ENCODE measurements around the gene PLA2G15. TPM values are rescaled to one million over a fixed set of nuclear protein-coding genes. Genes with fewer than 3 reads are reported as not detected.

The PLA2G15 gene
- total and polyA plus RNA-seq, 2 experiments from 2014 or later: 24.2 to 31.7 TPM

GRCh38 chr16:68267612-68268405 is 22.6 kb downstream of the PLA2G15 start:
- 56% methylated on average over 6 of the region's 6 CpGs for WGBS (ENCODE audit: low lambda C conversion rate, missing lambda C conversion rate)
- no peaks in the 10 kb centered on the region for H3K36me3 ChIP-seq (replicated peaks; ENCODE audit: insufficient read depth, low read depth)

GRCh38 chr16:68269793-68270192 is 24.6 kb downstream of the PLA2G15 start:
- H2AFZ ChIP-seq: no peak overlapping the region
- no peak overlapping the region for H3K4me2 ChIP-seq
- 94% methylated on average over 4 of the region's 4 CpGs for WGBS (ENCODE audit: low lambda C conversion rate, missing lambda C conversion rate)
- no peaks in the 10 kb centered on the region for H3K27me3 ChIP-seq
- H4K20me1 ChIP-seq (ENCODE audit: insufficient read depth, poor library complexity, severe bottlenecking): no peaks in the 10 kb centered on the region
- H3K9me3 ChIP-seq (ENCODE audit: low read depth): no peaks in the 10 kb centered on the region
- H3K36me3 ChIP-seq (replicated peaks; ENCODE audit: insufficient read depth, low read depth): no peaks in the 10 kb centered on the region
- no peak overlapping the region for H3K4me3 ChIP-seq
- no peaks in the 10 kb centered on the region for H3K9me2 ChIP-seq (replicated peaks; ENCODE audit: insufficient read depth)
- no peak for DNase-seq (ENCODE audit: low spot score)
- H3K4me1 ChIP-seq (ENCODE audit: insufficient read depth): peaks cover 20% of the 10 kb centered on the region
- H3K27ac ChIP-seq: no peak overlapping the region
- TF ChIP-seq EZH2 (IDR thresholded peaks at IDR 0.05; ENCODE audit: borderline replicate concordance): no peak
- H3K79me2 ChIP-seq: peaks cover 89% of the 10 kb centered on the region

More at GRCh38 chr16:68267612-68268405, 22.6 kb downstream of the PLA2G15 start:
- H3K4me3 ChIP-seq: no peak overlapping the region
- no peak for DNase-seq (ENCODE audit: low spot score)
- H3K4me1 ChIP-seq (ENCODE audit: insufficient read depth): peaks cover 20% of the 10 kb centered on the region
- H3K27me3 ChIP-seq: no peaks in the 10 kb centered on the region
- H3K9me3 ChIP-seq (ENCODE audit: low read depth): no peaks in the 10 kb centered on the region
- H4K20me1 ChIP-seq (ENCODE audit: insufficient read depth, poor library complexity, severe bottlenecking): no peaks in the 10 kb centered on the region
- H3K27ac ChIP-seq: no peak overlapping the region
- H2AFZ ChIP-seq: no peak overlapping the region
- no peaks in the 10 kb centered on the region for H3K9me2 ChIP-seq (replicated peaks; ENCODE audit: insufficient read depth)
- peaks cover 76% of the 10 kb centered on the region for H3K79me2 ChIP-seq
- H3K4me2 ChIP-seq: peak overlapping the region; percentile 36
- TF ChIP-seq EZH2phosphoT487 (IDR thresholded peaks at IDR 0.05; ENCODE audit: low read depth, severe bottlenecking, unreplicated experiment): no peak
- TF ChIP-seq CTCF (IDR thresholded peaks at IDR 0.05; ENCODE audit: poor library complexity): no peak
- no peak for TF ChIP-seq EZH2 (IDR thresholded peaks at IDR 0.05; ENCODE audit: borderline replicate concordance)

- H3K4me1 ChIP-seq (ENCODE audit: insufficient read depth): peaks cover 20% of the 10 kb centered on the region
- no peaks in the 10 kb centered on the region for H4K20me1 ChIP-seq (ENCODE audit: insufficient read depth, poor library complexity, severe bottlenecking)
- H3K9me2 ChIP-seq (replicated peaks; ENCODE audit: insufficient read depth): no peaks in the 10 kb centered on the region
- no peak overlapping the region for H3K4me3 ChIP-seq
- H3K36me3 ChIP-seq (replicated peaks; ENCODE audit: insufficient read depth, low read depth): no peaks in the 10 kb centered on the region
- WGBS (ENCODE audit: low lambda C conversion rate, missing lambda C conversion rate): 54% methylated on average over 1 of the region's 1 CpG
- no peak overlapping the region for H3K27ac ChIP-seq
- no peaks in the 10 kb centered on the region for H3K27me3 ChIP-seq
- no peak for DNase-seq (ENCODE audit: low spot score)
- H2AFZ ChIP-seq: no peak overlapping the region
- H3K4me2 ChIP-seq: no peak overlapping the region
- H3K79me2 ChIP-seq: peaks cover 89% of the 10 kb centered on the region
- no peaks in the 10 kb centered on the region for H3K9me3 ChIP-seq (ENCODE audit: low read depth)
- no peak for TF ChIP-seq CTCF (IDR thresholded peaks at IDR 0.05; ENCODE audit: poor library complexity)
- no peak for TF ChIP-seq EZH2 (IDR thresholded peaks at IDR 0.05; ENCODE audit: borderline replicate concordance)
- no peak for TF ChIP-seq EZH2phosphoT487 (IDR thresholded peaks at IDR 0.05; ENCODE audit: low read depth, severe bottlenecking, unreplicated experiment)
Observed at GRCh38 chr16:68270353-68270752, 25.2 kb downstream of the PLA2G15 start.

GRCh38 chr16:68272507-68273209 is 27.5 kb downstream of the PLA2G15 start:
- Histone ChIP-seq H3K4me1 (ENCODE audit: insufficient read depth) (peaks cover 13% of the 10 kb centered on the region), H4K20me1 (ENCODE audit: insufficient read depth, poor library complexity, severe bottlenecking) (no peaks in the 10 kb centered on the region), H3K79me2 (peaks cover 72% of the 10 kb centered on the region), H3K27ac (peak overlapping the region; percentile 37), H2AFZ (no peak overlapping the region), H3K9me2 (replicated peaks; ENCODE audit: insufficient read depth) (no peaks in the 10 kb centered on the region), H3K4me3 (no peak overlapping the region), H3K9me3 (ENCODE audit: low read depth) (no peaks in the 10 kb centered on the region), H3K36me3 (replicated peaks; ENCODE audit: insufficient read depth, low read depth) (no peaks in the 10 kb centered on the region), H3K27me3 (no peaks in the 10 kb centered on the region), H3K4me2 (no peak overlapping the region)
- WGBS (ENCODE audit: low lambda C conversion rate, missing lambda C conversion rate): 78% methylated on average over 4 of the region's 4 CpGs
- no peak for TF ChIP-seq CTCF (IDR thresholded peaks at IDR 0.05; ENCODE audit: poor library complexity)
- TF ChIP-seq EZH2phosphoT487 (IDR thresholded peaks at IDR 0.05; ENCODE audit: low read depth, severe bottlenecking, unreplicated experiment): no peak
- TF ChIP-seq EZH2 (IDR thresholded peaks at IDR 0.05; ENCODE audit: borderline replicate concordance): no peak
- DNase-seq (ENCODE audit: low spot score): no peak

Measured in hepatocyte (in vitro differentiated cells).